BLaER1 treated with 17β-estradiol and CSF1 and Interleukin-3, amounts not matched to agents 10 nM and 100 nM (cell line): ENCODE data around the gene DR1.
"Not testable (repeated sequence)": the region's sequence is repeated elsewhere in the genome, so short reads cannot be mapped to it uniquely, and the experiment has no call there.

ENCODE experiments used
- H3K27ac ChIP-seq, 11 experiments: shearing (Covaris generic); formaldehyde crosslinking; 2 replicates each; pipeline ENCODE4 v1.8.1; 2022
- H3K27me3 ChIP-seq, 11 experiments: shearing (Covaris generic); formaldehyde crosslinking; 2 replicates each; pipeline ENCODE4 v1.8.1; 2022
- H3K36me3 ChIP-seq, 11 experiments: shearing (Covaris generic); formaldehyde crosslinking; 2 replicates each; pipeline ENCODE4 v1.8.1; 2022
- H3K4me1 ChIP-seq, 10 experiments: shearing (Covaris generic); formaldehyde crosslinking; 2 replicates each; pipeline ENCODE4 v1.8.1; 2022
- H3K4me2 ChIP-seq, 11 experiments: shearing (Covaris generic); formaldehyde crosslinking; 2 replicates each; pipeline ENCODE4 v1.8.1; 2022
- H3K4me3 ChIP-seq, 10 experiments: shearing (Covaris generic); formaldehyde crosslinking; 2 replicates each; pipeline ENCODE4 v1.8.1; 2022
- H3K9ac ChIP-seq, 11 experiments: shearing (Covaris generic); formaldehyde crosslinking; 2 replicates each; pipeline ENCODE4 v1.8.1; 2022
- H3K9me3 ChIP-seq, 11 experiments: shearing (Covaris generic); formaldehyde crosslinking; replicated peaks in 1 of 11; 2 replicates each; pipeline ENCODE4 v1.8.1; 2022
- H4K20me1 ChIP-seq, 11 experiments: shearing (Covaris generic); formaldehyde crosslinking; 2 replicates each; pipeline ENCODE4 v1.8.1; 2022
- Cebpa-rat ChIP-seq, 11 experiments: shearing (Covaris generic); IDR thresholded peaks; 2 replicates each; pipeline ENCODE4 v1.8.1; 2022

Gene DR1

DNA sequence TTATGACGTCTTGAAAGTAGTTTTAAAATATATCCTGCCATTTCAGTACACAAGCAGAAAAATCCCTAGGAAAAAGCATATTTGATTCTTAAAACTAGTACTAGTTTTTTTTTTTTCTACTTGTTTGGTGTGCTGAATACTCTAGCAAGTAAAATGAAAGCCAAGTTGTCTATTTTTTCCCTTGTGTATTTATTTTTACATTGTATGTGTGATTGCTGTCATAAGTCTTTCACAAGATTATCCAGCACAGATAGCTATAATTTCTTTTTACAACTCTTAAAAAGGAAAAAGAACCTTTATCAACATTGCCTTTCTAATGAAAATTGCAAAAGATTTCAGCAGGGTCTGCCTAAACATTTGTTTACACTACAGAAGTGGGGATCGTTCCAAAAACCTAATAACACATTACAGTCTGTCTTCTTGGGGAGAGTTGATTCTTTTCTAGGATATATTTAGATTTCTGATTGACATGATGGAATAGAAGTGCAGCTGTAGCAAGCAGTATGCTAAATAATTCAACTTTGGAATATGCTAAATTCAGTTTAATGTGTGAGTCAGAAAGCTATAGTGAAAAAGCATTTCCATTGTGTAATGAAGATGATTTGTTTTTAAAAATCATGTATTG is 2.5 kb downstream of the DR1 start:
- H3K27ac ChIP-seq: peak overlapping the region; percentile 33 to 98 (median 96); a peak in 17 of 22 replicates
- peaks cover 0 to 39% (median 22%) of the 10 kb centered on the region in 11 experiments; a peak in 17 of 22 replicates for H3K36me3 ChIP-seq
- peak overlapping the region; percentile 90 to 97 (median 95) for H3K9ac ChIP-seq

GRCh38 chr1:93349231-93350135 is 3.8 kb downstream of the DR1 start:
- Histone ChIP-seq H3K4me2 (peak overlapping the region; percentile 71 to 95 (median 87)), H3K4me3 (peak overlapping the region; percentile 86 to 100 (median 92)), H3K9me3 (no peaks in the 10 kb centered on the region), H3K4me1 (peaks cover 21 to 58% (median 44%) of the 10 kb centered on the region in 10 experiments), H3K9ac (peak overlapping the region; percentile 6 to 97 (median 95); a peak in 15 of 22 replicates), H3K27me3 (no peaks in the 10 kb centered on the region), H3K27ac (peak overlapping the region in 2 of 11 experiments; percentile 4 to 19; a peak in 1 of 22 replicates), H3K36me3 (peaks cover 10 to 51% (median 35%) of the 10 kb centered on the region in 11 experiments; a peak in 21 of 22 replicates), H4K20me1 (peaks cover 44 to 78% (median 72%) of the 10 kb centered on the region in 11 experiments; a peak in 21 of 22 replicates)
- TF ChIP-seq Cebpa-rat (IDR thresholded peaks at IDR 0.05): no peak

More for the DNA sequence above, 2.5 kb downstream of the DR1 start:
- H3K27me3 ChIP-seq: no peaks in the 10 kb centered on the region
- peaks cover 43 to 68% (median 64%) of the 10 kb centered on the region in 11 experiments; a peak in 21 of 22 replicates for H4K20me1 ChIP-seq
- H3K9me3 ChIP-seq: no peaks in the 10 kb centered on the region
- H3K4me1 ChIP-seq: peaks cover 23 to 61% (median 40%) of the 10 kb centered on the region in 10 experiments
- H3K4me3 ChIP-seq: peak overlapping the region; percentile 86 to 100 (median 92)
- TF ChIP-seq Cebpa-rat (IDR thresholded peaks at IDR 0.05): no peak
- H3K4me2 ChIP-seq: peak overlapping the region; percentile 71 to 95 (median 87)

DNA sequence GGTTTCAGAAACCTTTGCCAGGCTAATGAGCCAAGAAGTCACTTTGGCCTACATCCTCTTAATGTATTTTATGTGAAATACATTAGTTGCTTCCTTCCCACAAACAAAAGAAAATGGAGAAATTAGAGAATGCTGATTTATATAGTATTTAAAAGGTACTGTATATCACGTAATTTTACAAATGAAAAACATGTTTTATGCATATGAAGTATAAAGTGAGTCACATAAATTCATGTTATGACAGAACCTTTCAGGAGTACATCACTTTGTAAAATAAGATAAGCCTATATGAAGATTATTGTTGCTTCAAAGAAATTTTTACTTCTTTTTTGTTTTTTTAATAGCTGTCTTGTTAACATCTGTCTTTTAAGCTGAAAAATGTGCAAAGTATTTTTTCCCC is 4.6 kb downstream of the DR1 start:
- peak overlapping the region in 7 of 10 experiments; percentile 86 to 99 (median 94); a peak in 8 of 20 replicates for H3K4me3 ChIP-seq
- peak overlapping the region; percentile 71 to 95 (median 87); a peak in 20 of 22 replicates for H3K4me2 ChIP-seq
- H3K27me3 ChIP-seq: no peaks in the 10 kb centered on the region
- H3K4me1 ChIP-seq: peaks cover 16 to 53% (median 40%) of the 10 kb centered on the region in 10 experiments
- 0 out of 22 replicates have a peak overlapping the region, but pooled peaks of 1 of the 11 experiments have one; percentile 97 for H3K9ac ChIP-seq
- H4K20me1 ChIP-seq: peaks cover 44 to 86% (median 78%) of the 10 kb centered on the region in 11 experiments; a peak in 21 of 22 replicates
- H3K27ac ChIP-seq: no peak overlapping the region
- no peaks in the 10 kb centered on the region for H3K9me3 ChIP-seq
- peaks cover 18 to 60% (median 43%) of the 10 kb centered on the region in 11 experiments; a peak in 21 of 22 replicates for H3K36me3 ChIP-seq
- TF ChIP-seq Cebpa-rat (IDR thresholded peaks at IDR 0.05): no peak

- no peak for TF ChIP-seq Cebpa-rat (IDR thresholded peaks at IDR 0.05)
- H4K20me1 ChIP-seq: peaks cover 44 to 91% (median 80%) of the 10 kb centered on the region in 11 experiments; a peak in 21 of 22 replicates
- H3K9ac ChIP-seq: no peak overlapping the region
- H3K27me3 ChIP-seq: no peaks in the 10 kb centered on the region
- no peaks in the 10 kb centered on the region for H3K9me3 ChIP-seq
- H3K27ac ChIP-seq: no peak overlapping the region
- H3K4me1 ChIP-seq: peaks cover 16 to 53% (median 40%) of the 10 kb centered on the region in 10 experiments
- H3K36me3 ChIP-seq: peaks cover 24 to 65% (median 49%) of the 10 kb centered on the region in 11 experiments; a peak in 21 of 22 replicates
- peak overlapping the region in 9 of 11 experiments; percentile 12 to 95 (median 87); a peak in 14 of 22 replicates for H3K4me2 ChIP-seq
- H3K4me3 ChIP-seq: 0 out of 20 replicates have a peak overlapping the region, but pooled peaks of 1 of the 10 experiments have one; percentile 94
Observed at GRCh38 chr1:93350875-93351274, 5.2 kb downstream of the DR1 start.

DNA sequence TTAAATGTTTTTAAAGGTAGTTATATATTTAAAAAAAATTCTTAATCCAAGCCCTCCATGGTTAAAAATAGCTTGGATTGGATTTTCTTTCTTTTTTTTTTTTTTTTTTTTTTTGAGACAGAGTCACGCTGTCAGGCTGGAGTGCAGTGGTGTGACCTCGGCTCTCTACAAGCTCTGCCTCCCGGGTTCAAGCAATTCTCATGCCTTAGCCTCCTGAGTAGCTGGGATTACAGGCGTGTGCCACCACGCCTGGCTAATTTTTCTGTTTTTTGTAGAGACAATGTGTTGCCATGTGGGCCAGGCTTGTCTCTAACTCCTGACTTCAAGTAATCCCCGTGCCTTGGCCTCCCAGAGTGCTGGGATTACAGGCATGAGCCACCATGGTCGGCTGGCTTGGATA is 5.6 kb downstream of the DR1 start:
- not testable (repeated sequence) for H3K4me3 ChIP-seq, H3K27ac ChIP-seq, H3K27me3 ChIP-seq, H3K9me3 ChIP-seq, H3K9ac ChIP-seq
- peaks cover 16 to 53% (median 40%) of the 10 kb centered on the region in 10 experiments for H3K4me1 ChIP-seq
- peaks cover 44 to 96% (median 80%) of the 10 kb centered on the region in 11 experiments; a peak in 21 of 22 replicates for H4K20me1 ChIP-seq
- peaks cover 28 to 70% (median 54%) of the 10 kb centered on the region in 11 experiments for H3K36me3 ChIP-seq
- peak overlapping the region in 10 of 11 experiments; percentile 7 to 94 (median 32); a peak in 13 of 22 replicates for H3K4me2 ChIP-seq

GRCh38 chr1:93352376-93352775 is 6.7 kb downstream of the DR1 start:
- H3K4me2 ChIP-seq: peak overlapping the region in 8 of 11 experiments; percentile 1 to 94 (median 30); a peak in 9 of 22 replicates
- H3K9ac ChIP-seq: no peak overlapping the region
- peaks cover 35 to 98% (median 81%) of the 10 kb centered on the region in 11 experiments; a peak in 21 of 22 replicates for H4K20me1 ChIP-seq
- peaks cover 39 to 80% (median 64%) of the 10 kb centered on the region in 11 experiments for H3K36me3 ChIP-seq
- H3K9me3 ChIP-seq: no peaks in the 10 kb centered on the region
- H3K27ac ChIP-seq: no peak overlapping the region
- no peak for TF ChIP-seq Cebpa-rat (IDR thresholded peaks at IDR 0.05)
- H3K27me3 ChIP-seq: no peaks in the 10 kb centered on the region
- no peak overlapping the region for H3K4me3 ChIP-seq
- H3K4me1 ChIP-seq: peaks cover 16 to 53% (median 40%) of the 10 kb centered on the region in 10 experiments

DNA sequence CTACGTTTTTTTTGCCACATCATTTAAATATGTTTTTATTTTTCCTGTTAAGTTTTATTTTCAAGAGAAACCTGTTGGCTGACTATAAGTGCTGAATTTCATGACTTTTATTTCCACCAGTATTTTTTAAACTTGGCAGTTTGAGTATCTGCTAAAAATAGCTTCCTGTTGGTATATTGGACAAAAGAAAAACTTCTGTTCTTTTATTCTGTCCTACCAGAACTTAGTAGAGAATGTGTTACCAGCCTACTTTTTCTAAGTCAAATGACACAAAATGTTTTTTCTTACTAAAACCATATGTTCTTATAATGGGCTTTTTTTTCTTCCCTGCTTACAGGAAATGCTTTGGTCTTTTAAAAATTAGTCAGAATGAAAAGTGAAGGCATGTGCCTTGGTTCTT is 7.6 kb downstream of the DR1 start:
- Histone ChIP-seq H4K20me1 (peaks cover 32 to 98% (median 78%) of the 10 kb centered on the region in 11 experiments; a peak in 21 of 22 replicates), H3K4me3 (no peak overlapping the region), H3K9ac (peak overlapping the region in 1 of 11 experiments; percentile 43; a peak in 1 of 22 replicates), H3K4me2 (peak overlapping the region in 10 of 11 experiments; percentile 0 to 34 (median 18); a peak in 11 of 22 replicates), H3K36me3 (peaks cover 48 to 89% (median 73%) of the 10 kb centered on the region in 11 experiments), H3K27me3 (no peaks in the 10 kb centered on the region), H3K4me1 (peaks cover 22 to 62% (median 40%) of the 10 kb centered on the region in 10 experiments), H3K9me3 (no peaks in the 10 kb centered on the region), H3K27ac (no peak overlapping the region; a peak in 1 of 22 replicates)
- no peak for TF ChIP-seq Cebpa-rat (IDR thresholded peaks at IDR 0.05)

- no peak for TF ChIP-seq Cebpa-rat (IDR thresholded peaks at IDR 0.05)
- H3K9ac ChIP-seq: no peak overlapping the region
- H3K4me1 ChIP-seq: peaks cover 20 to 64% (median 29%) of the 10 kb centered on the region in 10 experiments
- no peak overlapping the region for H3K4me3 ChIP-seq
- no peaks in the 10 kb centered on the region for H3K27me3 ChIP-seq
- peaks cover 61 to 99% (median 86%) of the 10 kb centered on the region in 11 experiments for H3K36me3 ChIP-seq
- no peak overlapping the region for H3K27ac ChIP-seq
- no peaks in the 10 kb centered on the region for H3K9me3 ChIP-seq
- no peak overlapping the region for H3K4me2 ChIP-seq
- H4K20me1 ChIP-seq: peaks cover 20 to 98% (median 78%) of the 10 kb centered on the region in 11 experiments; a peak in 20 of 22 replicates
Observed at GRCh38 chr1:93354749-93355148, 9.0 kb downstream of the DR1 start.
